Measurements from ENCODE around the gene KIAA1586.
"Not testable (repeated sequence)": the region's sequence is repeated elsewhere in the genome, so short reads cannot be mapped to it uniquely, and the experiment has no call there.

Gene KIAA1586

GRCh38 chr6:57046332-57047256, at the start of gene KIAA1586:
KIAA1586 (plus strand) TSS chr6:57046693; CDS start chr6:57046756, 63 bp downstream.
- DNase-seq (ENCODE audit: low spot score), result peak; percentile 67

DNA sequence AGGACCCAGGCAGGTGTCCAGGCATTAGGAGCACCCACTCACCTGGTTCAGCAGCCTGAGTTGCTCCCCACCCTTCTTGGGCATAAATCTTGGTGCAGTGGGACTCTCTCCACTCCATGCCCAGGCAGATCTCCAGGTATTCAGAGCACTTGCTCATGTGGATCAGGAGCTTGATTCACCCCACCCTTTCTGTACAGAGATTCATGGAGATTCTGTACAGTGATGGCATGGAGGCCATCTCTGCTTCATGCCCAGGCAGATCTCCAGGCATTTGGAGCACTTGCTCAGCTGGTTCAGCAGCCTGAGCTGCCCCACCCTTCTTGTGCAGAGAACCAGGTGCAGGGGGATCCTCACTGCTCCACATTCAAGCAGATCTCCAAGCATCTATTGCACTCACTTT, 47.4 kb upstream of the KIAA1586 start:
- DNase-seq (ENCODE audit: low spot score), result no peak

DNA sequence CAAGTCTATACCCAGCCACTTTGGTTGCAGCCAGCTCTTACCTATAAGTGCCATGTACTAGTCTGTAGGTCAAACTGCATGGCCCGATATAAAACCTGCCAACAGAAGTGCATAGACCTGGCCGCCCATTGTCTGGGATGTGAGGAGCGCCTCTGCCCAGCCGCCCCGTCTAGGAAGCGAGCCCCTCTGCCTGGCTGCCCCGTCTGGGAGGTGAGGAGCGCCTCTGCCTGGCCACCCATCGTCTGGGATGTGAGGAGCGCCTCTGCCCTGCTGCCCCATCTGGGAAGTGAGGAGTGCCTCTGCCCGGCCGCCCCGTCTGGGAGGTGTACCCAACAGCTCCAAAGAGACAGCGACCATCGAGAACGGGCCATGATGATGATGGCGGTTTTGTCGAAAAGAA, 46.7 kb upstream of the KIAA1586 start:
- DNase-seq (ENCODE audit: low spot score), result not testable (repeated sequence)

DNA sequence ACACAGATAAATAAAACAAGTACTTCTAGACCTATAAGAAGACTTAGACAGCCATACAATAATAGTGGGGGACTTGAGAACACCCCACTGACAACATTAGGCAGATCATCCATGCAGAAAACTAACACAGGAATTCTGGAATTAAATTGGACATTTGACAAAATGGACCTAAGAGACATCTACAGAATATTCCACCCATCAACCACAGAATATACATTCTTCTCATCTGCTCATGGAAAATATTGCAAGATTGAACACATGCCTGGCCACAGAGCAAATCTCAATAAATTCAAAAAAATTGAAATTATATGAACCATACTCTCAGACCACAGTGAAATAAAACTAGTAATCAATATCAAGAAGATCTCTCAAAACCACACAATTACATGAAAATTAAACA, 44.3 kb upstream of the KIAA1586 start:
- DNase-seq (ENCODE audit: low spot score), result no peak

- no peak for DNase-seq (ENCODE audit: low spot score)
These were observed 42.2 kb upstream of the KIAA1586 start for GRCh38 chr6:57004292-57004691.

- DNase-seq (ENCODE audit: low spot score), result no peak
These were observed 40.4 kb upstream of the KIAA1586 start for GRCh38 chr6:57006101-57006500.

DNA sequence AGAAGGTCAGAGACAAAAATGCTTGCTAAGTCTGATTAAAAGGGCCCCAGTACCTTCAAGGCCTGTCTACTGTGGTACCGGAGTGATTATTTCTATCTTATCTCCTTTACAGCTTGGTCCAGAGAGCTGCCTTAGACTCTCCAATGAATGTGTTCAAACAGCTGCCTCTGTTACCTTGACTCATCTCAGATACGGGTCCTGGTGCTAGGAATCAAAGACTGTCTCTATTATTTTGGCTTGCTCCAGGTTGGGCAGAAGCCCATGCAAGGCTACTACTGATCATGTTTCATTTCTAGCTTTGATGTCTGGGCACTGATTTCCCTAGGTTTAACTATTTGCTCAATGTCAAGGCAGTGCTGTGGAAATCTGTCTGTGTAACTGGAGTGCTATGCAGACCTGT, 38.4 kb upstream of the KIAA1586 start:
- not testable (repeated sequence) for DNase-seq (ENCODE audit: low spot score)

- DNase-seq (ENCODE audit: low spot score), result no peak
These were observed 33.0 kb upstream of the KIAA1586 start for GRCh38 chr6:57013521-57013926.

- DNase-seq (ENCODE audit: low spot score), result no peak
These were observed 29.4 kb upstream of the KIAA1586 start for GRCh38 chr6:57017069-57017468.

GRCh38 chr6:57017841-57018240, 28.7 kb upstream of the KIAA1586 start:
- no peak for DNase-seq (ENCODE audit: low spot score)

DNA sequence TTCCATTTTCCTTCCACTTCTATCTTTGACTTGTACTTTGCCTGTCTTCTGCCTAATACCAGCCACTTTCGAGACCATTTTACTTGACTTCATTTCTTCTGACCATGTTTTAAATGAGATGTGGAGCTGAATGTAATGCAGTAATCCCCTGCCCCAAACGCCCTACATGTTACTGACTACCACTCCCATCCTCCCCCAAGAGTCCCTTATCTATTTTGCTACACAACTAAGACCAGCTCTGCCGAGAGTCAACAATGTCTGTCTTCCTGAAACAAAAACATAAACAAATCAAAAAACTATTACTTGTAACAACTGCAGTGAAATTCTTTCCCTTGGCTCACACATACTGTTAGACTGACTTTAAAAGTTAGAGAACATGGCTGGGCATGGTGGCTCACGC, 27.1 kb upstream of the KIAA1586 start:
- no peak for DNase-seq (ENCODE audit: low spot score)

DNA sequence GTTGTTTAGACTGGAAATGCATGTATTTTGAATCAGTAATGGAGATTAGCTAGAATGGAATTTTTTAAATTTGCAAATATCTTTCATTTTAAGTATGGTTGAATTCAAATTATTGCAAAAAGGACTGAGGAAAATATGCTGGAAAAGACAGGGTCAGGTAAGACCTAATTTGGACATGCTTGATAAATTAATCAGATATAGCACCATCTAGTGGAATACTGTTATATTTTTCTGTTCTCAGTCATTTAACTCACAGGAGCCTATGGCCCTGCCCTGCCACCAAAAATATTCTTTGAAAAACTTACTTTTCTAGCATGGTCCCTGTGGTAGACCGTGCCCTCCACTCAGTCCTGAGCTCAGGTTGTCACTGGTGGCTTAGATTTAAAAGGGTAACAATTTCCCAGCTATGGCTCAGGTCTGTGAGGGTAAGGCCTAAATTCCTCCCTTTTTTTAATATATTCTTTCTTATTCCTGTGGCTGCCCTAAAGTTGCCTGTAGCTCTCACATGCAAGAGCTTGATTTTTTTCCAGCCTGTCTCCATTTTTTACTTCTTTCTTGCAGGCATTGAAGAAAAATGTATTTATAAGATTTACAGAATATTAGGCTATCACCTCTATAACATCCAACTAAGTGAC, 25.3 kb upstream of the KIAA1586 start:
- DNase-seq (ENCODE audit: low spot score), result peak; percentile 19

- DNase-seq (ENCODE audit: low spot score), result no peak
These were observed 22.2 kb upstream of the KIAA1586 start for GRCh38 chr6:57024321-57024720.

- no peak for DNase-seq (ENCODE audit: low spot score)
These were observed 21.7 kb upstream of the KIAA1586 start for GRCh38 chr6:57024775-57025174.

DNA sequence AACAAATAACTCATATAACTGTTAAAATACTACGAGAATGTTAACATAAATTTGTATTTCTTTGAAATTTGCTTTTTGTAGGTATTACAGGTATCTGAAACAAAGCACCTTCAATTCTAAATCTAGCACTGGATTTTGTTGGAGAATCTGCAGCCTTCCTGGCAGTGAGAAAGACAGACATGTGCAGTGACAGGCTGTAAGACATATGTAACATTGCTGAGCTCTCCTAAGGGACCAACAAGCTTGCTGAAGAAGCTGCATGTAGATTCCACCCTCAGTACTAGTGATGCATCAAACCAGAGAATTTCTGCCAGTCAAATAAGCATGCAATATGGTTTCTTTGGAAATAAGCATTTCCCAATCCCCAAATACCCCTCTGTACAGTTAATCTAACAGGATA, 20.5 kb upstream of the KIAA1586 start:
- no peak for DNase-seq (ENCODE audit: low spot score)

DNA sequence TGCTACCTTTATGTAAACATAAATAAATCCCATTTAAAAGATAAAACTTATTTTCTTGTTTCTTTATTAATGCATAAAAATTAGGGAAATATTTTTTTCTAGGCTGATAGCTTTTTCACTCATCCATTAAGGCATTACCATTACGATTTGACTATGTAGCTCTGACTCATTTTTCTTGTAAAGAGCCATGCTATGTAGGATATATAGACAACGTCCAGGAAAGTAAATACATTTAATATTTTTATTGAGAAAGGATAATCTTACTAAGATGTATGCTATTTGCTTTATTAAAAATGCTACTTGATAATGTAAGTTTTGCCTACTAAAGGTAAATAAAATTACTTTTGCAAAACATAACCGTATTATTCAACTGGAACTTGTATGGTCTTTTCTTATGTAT, 19.2 kb upstream of the KIAA1586 start:
- DNase-seq (ENCODE audit: low spot score), result no peak

DNA sequence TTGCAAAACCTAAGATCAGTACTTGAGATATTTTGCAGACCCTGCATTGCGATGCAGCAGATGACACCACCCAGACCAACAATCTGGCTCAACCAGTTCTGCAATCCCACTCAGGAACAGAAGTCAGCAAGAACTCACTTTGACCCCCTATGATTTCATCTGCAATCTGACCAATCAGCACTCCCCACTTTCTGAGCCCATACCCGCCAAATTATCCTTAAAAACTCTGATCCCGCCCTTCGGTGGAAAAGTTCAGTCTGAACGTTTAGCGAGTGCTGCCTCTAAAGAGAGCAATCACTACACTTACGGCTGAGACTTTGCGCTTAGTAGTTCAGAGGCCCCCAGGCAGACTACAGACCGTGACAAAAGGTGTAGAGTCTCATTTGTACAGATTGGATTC, 17.3 kb upstream of the KIAA1586 start:
- DNase-seq (ENCODE audit: low spot score), result no peak

GRCh38 chr6:57033228-57033627, 13.3 kb upstream of the KIAA1586 start:
- no peak for DNase-seq (ENCODE audit: low spot score)

DNA sequence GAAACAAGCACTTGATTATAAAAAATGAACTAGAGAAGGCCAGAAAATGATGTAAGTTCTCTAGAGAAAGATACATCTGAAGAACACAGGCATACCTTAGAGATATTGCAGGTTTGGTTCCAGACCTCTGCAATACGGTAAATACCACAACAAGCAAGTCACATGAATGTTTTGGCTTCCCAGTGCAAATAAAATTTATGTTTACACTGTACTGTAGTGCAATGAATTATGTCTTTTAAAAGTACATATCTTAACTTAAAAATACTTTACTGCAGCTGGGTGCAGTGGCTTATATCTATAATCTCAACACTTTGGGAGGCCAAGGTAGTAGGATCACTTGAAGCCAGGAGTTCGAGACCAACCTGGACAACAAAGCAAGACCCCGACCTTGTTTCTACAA, 10.9 kb upstream of the KIAA1586 start:
- DNase-seq (ENCODE audit: low spot score), result no peak

DNA sequence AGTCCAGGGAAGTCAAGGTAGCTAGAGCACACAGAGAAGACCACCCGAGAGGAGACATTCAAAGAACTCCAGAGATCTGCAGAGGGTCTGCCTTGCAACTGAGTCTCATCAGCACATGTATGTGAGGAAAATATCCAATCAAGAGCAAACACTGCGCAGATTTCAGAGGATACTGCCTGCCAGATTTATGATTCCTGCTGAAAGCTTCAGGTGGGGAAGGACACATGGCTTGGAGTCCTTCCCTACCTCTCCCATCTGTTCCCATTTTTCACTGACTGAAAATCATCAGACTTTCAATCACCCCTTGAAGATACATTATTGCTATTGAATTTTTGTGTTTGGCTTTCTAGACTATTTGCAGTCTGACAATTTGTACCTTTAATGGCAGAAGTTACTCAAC, 7.6 kb upstream of the KIAA1586 start:
- no peak for DNase-seq (ENCODE audit: low spot score)

- no peak for DNase-seq (ENCODE audit: low spot score)
These were observed 6.5 kb upstream of the KIAA1586 start for GRCh38 chr6:57040011-57040410.

- DNase-seq (ENCODE audit: low spot score), result not testable (repeated sequence)
These were observed 2.4 kb upstream of the KIAA1586 start for GRCh38 chr6:57044061-57044460.

DNA sequence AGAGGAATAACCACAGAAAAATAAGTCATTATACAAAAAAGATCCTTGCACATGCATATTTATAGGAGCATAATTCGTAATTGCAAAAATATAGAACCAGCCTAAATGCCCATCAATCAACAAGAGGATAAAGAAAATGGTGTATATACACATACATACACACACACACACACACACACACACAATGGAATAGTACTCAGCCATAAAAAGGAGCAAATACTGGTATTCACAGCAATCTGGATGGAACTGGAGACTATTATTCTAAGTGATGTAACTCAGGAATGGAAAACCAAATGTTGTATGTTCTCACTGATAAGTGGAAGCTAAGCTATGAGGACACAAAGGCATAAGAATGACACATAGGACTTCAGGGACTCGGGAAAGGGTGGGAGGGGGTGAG, 1.9 kb upstream of the KIAA1586 start:
- DNase-seq (ENCODE audit: low spot score), result no peak

- DNase-seq (ENCODE audit: low spot score), result not testable (repeated sequence)
These were observed 728 bp downstream of the KIAA1586 start for GRCh38 chr6:57047257-57047585.
